ELF-1 (cell line): ENCODE measurements around the gene IL16.

ENCODE experiments used
- DNase-seq: peaks from one replicate; pipeline ENCODE4 v3.0.0-alpha.2; 2016; ENCODE audit warnings: low read depth, low spot score

IL16 gene

DNA sequence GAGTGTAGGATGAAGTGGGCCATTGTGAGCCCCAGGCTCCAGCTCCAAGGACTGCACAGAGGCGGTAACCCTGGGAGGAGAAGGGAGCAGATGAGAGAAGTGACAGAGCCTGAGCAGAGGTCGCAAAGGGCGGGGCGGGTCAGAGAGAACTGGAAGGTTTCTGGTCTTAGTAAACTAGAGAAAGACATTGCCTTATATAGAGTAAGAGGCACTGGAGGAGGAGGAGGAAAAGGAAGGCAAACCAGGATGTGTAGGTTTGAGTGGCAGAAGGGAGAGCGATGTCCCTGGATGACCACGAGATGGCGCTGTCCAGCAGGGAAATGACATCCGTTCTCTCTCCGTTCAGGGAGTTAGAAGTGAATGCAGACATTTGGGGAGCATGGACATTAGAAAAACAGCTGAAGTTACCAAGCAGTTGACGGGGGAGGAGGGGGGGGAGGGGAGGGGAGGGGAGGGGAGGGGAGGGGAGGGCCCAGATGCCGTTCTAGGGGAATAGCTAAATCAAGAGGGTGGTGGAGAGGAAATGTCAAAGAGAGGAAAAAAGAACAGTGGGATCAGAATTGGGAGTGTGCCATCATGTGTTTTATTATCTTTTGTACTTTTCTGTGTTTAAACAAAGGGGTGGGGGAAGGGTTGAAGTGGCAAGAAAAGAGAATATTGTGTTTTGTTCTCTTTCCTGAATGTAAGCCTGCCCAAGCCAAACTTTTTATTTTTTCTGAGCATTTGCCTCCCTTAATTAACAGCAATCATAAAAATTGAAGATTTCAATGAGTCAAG, 78.4 kb downstream of the IL16 start:
- peak; percentile 96 for DNase-seq

GRCh38 chr15:81275711-81276392, 79.2 kb downstream of the IL16 start:
- no peak for DNase-seq

- DNase-seq = no peak
Measured at GRCh38 chr15:81276967-81277366, 80.3 kb downstream of the IL16 start.

GRCh38 chr15:81277851-81278250, 81.2 kb downstream of the IL16 start:
- no peak for DNase-seq

DNA sequence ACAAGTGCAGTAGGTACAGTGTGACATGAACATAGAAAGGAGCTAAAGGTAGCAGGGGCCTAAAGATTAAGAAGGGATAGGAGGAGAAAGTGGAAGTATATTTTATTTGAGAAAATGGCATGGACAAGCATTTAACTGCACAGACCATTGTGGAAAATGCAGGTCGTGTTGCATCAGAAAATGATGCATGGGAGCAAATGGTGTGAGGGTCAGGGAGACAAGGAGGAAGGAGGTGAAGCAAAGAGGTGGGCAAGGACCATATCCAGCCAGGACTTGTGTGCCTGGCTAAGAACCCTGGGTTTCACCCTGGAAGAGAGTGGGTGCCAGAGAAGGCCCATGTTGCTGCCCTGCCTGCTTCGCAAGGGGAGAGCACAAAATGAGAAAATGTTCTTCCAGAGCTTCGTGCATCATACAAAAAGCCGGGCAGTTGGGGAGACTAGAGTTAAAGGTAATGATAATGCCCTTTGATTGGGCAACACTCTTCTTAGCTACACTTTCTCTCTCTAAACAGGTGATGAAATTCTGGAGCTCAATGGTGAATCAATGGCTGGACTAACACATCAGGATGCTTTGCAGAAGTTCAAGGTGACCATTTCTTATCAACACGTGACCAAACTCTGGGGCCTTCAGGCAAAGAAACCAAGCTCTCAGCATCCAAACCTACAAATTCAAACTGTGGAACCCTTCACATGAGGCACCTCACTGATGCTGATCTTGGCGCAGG, 81.8 kb downstream of the IL16 start:
- no peak for DNase-seq

DNA sequence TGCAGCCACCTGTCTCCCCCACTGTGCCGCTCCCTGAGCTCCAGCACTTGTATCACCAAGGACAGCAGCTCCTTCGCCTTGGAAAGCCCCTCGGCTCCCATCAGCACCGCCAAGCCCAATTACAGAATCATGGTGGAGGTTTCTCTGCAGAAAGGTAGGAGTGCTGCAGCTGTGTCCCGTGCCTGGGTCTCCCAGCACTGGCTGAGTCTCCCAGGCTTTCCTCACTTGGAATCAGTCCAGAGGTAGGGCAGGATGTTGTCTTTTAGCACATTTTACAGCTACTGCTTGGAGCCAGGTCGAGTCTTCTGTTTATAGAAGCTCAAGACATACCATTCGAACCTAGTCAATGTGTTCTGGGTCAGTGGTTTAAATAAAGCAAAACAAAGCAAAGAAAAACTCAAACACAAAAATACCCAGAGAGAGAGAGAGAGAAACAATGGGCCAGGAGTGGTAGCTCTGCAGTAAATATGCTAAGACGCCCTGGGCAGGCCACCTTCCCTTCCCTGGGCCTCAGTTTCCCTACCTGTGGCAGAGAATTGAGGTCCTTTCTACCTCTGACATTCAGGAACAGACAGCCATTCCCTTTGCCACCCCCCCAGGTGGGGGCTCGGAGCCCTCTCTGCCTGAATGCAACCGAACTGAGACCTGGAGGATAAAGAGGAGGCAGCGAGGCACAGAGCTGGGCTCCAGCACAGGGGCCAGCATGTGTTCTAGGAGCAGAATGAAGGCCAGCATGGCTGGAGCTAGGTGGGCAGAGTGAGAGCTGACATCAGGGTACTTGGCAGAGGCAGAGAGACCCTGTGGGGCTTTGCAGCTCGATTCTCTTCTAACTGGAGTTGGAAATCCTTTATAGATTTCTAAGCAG, 83.2 kb downstream of the IL16 start:
- no peak for DNase-seq

GRCh38 chr15:81280696-81281455, 84.2 kb downstream of the IL16 start:
- DNase-seq = no peak

DNA sequence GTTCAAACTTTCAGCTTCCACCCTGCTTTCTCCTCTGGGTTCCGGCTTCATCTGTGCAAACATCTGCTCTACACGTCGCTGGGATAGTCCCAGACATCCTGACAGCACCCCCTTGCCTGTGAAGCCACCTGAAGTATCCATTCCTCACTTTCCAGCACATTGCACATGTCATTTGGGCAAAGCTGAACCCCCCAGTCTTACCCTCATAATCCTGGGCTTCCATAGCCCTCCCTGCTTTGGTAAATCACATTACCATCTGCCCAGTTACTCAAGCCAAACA, 84.7 kb downstream of the IL16 start:
- no peak for DNase-seq

DNA sequence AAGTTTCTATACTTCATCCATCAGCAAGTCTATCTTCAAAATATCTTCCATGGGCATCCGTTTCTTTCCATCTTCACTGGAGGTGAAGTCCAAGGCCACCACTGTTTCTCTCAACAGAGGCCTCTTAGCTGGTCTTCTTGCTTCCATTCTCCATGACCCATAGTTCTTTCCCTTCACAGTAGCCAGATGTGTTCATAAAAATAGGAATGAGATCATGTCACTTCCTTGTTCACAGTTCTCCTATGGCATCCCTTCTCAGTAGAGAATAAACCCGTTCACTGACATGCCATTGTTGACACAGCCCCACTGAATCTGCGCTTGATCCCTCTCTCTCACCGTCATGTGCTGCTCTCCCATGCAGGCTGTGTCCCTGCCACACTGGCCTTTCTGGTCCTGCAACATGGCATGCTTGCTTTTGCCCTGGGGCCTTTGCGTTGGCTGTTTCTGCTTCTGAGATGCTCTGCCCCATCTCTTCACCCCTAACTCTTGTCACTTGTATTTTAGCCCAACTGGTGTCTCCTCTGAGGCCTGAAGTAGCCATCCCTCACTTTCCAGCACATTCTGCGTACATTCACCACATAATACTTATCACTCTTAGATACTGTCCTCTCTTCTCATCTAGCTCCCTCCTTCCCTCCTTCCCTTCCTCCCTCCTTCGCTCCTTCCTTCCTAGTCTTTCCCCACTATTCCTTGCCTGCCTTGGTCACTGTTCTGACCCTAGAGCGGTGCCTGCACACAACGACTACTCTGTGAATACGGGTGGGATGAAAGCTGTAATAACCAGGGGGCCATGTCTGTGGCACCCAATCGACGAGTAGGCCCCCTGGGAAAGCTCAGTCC, 85.3 kb downstream of the IL16 start:
- peak; percentile 64 for DNase-seq

DNA sequence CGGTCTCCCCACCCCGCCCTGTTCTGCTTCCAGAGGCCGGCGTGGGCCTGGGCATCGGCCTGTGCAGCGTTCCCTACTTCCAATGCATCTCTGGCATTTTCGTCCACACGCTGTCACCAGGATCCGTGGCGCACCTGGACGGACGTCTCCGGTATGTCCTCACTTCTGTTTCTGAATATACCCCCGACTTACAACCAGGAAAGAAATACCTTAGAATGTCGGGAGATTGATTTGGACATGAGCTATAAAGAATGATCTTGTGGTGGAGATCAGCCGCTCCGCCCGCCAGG, 85.9 kb downstream of the IL16 start:
- no peak for DNase-seq

DNA sequence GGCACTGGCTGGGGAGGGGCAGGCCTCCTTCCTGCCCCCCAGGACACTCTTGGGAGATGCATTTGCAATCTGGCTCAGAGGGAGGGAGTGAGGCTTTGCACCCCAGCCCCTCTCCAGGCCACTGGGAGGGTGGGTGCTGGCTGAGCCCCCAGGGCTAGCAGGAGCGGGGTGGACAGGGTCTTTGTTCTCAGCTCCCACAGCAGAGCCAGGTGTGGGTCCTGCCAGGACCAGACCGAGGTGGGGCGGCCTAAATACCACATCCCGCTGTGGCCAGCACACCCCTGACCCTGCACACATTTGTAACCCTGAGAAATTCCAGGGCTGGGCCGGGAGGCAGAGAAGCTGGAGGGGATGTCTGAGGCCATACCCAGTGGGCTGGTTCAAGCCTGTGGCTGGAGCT, 86.2 kb downstream of the IL16 start:
- DNase-seq = no peak

DNA sequence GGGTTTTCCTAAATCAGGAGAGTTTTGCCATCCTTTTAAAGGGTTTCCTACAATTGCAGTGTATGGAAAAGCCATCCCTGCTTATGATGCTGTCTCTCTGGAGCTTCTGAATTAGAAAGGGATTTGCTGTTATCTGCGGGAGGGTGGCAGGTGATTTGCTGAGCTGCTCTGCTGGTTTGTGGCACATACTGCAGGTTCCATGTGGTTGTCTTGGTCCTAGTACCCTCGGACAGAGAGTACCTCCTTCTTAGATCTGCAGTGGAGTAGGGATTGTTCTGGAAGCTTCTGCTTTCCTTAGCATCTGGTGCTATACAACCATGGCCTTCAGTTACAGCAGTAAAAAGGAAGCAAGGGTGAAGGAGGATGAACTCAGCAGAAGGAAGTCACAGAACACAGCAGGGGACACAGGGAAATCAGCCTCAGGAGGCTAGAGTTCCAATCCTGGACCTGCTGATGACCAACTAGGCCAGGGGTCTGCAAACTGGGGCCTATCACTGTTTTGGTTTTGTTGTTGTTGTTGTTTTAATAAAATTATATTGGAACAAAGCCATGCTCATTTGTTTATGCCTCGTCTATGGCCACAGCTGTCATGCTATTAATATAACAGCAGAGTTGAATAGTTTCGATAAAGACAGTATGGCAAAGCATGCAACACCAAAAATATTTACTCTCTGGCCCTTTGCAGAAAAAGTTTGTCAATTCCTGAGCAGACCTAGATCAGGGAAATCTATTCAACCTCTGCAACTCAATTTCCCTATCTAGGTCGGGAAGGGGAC, 87.8 kb downstream of the IL16 start:
- DNase-seq = no peak

GRCh38 chr15:81285461-81285860, 88.8 kb downstream of the IL16 start:
- no peak for DNase-seq

DNA sequence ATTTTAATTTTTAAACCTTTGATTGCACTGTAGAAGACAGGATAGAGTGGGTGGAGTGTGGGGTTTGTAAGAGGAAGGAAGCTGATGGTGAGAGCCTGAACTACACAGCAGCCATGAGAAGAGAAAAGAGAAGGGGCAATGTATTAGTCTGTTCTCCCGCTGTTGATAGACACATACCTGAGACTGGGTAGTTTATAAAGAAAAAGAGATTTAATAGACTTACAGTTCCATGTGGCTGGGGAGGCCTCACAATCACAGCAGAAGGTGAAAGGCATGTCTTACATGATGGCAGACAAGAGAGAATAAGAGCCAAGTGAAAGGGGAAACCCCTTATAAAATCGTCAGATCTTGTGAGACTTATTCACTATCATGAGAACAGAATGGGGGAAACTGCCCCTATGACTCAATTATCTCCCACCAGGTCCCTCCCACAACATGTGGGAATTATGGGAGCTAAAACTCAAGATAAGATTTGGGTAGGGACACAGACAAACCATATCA, 90.0 kb downstream of the IL16 start:
- DNase-seq = no peak

DNA sequence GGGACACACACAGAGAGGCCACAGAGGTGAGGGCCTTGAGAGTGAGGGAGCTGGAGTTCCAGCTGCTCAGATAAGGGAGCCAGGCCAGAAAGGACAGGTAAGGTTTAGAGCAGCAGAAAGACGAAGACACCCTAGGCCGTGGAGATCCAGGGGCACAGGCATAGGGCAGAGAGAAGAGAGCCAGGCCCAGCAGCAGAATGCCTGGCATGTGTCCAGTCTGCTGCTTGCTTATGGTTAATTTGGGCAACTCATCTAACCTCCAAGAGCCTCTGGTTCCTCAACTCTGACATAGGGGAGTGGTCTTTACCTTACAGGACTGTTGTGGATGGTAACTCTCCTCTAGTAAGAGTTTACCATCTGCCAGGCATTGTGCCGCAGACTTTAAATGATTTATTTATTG, 91.4 kb downstream of the IL16 start:
- no peak for DNase-seq

DNA sequence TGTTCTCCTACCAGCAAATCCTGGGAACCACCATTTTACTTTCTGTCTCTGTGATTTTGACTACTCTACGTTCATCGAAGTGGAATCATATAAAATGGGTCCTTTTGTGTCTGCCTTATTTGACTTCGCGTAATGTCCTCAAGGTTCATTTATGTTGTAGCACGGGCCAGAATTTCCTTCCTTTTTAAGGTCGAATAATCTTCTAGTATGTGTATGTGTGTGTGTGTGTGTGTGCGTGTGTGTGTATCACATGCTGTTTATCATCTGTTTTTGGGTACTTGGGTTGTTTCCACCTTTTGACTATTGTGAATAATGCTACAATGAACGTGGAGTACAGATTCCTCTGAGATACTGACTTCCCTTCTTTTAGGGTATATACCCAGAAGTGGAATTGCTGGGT, 91.9 kb downstream of the IL16 start:
- DNase-seq = no peak

- DNase-seq = no peak
Measured at GRCh38 chr15:81289910-81290309, 93.2 kb downstream of the IL16 start.

DNA sequence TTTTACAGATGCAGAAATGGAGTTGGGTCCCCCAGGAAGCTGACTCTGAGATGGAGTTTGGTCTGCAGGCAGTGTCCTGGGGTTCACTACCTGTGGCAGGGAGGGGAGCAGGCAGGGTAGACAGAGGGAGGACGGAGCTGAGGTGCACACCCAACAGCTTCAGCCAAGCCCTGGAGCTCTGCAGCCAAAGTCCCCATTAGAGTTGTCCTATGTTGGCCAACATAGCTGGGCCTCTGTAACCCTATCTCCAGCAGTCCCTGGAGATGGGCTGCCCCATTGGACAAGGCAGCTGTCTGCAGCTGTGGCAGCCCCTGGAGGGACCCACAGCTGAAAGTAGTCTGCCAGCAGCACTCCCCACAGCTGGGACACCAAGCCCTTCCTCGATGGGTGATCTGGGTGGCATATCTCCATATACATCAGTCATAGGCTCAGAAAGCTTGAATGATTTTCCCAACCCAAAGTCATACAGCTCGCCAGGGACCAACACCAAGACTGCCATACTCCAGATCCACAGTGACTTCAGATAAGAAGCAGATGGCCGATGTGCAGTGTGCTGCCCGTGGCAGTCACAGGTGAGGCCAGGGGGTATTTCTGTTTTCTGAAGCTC, 95.3 kb downstream of the IL16 start:
- no peak for DNase-seq

DNA sequence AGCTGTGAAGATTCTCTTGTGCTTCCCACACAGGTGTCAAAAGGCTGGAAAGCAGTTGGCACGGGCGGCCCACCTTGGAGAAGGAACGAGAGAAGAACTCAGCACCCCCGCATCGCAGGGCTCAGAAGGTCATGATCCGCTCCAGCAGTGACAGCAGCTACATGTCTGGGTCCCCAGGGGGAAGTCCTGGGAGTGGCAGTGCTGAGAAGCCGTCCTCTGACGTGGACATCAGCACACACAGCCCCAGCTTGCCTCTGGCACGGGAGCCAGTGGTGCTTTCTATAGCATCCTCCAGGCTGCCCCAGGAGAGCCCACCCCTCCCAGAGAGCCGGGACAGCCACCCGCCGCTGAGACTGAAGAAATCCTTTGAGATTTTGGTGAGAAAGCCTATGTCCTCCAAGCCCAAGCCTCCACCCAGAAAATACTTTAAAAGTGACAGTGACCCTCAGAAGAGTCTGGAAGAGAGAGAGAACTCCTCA, 95.9 kb downstream of the IL16 start:
- no peak for DNase-seq
